Rectal smooth muscle tissue (tissue), 1 donor: Measurements from ENCODE around the gene MYO6.

Experiments
- H3K27ac ChIP-seq: one replicate; pipeline ENCODE4 v1.7.0; 2013; ENCODE audit warnings: low read depth, low read length, inconsistent platforms
- H3K27me3 ChIP-seq: one replicate; pipeline ENCODE4 v1.7.0; 2013; ENCODE audit warnings: low read length; ENCODE audit not compliant: control insufficient read depth, insufficient read depth
- H3K36me3 ChIP-seq: one replicate; pipeline ENCODE4 v1.7.0; 2013; ENCODE audit warnings: low read length; ENCODE audit not compliant: control insufficient read depth, insufficient read depth
- H3K4me1 ChIP-seq: one replicate; pipeline ENCODE4 v1.7.0; 2013; ENCODE audit warnings: low read length; ENCODE audit not compliant: control insufficient read depth, insufficient read depth
- H3K4me3 ChIP-seq: one replicate; pipeline ENCODE4 v1.7.0; 2013; ENCODE audit warnings: low read length
- H3K9ac ChIP-seq: one replicate; pipeline ENCODE4 v1.7.0; 2013; ENCODE audit warnings: low read length

Gene MYO6

GRCh38 chr6:75812560-75812959 lies 63.5 kb downstream of the MYO6 start:
- Histone ChIP-seq H3K9ac (no peak overlapping the region), H3K36me3 (no peaks in the 10 kb centered on the region), H3K27ac (no peak overlapping the region)

GRCh38 chr6:75813476-75814250 lies 64.6 kb downstream of the MYO6 start:
- no peak overlapping the region for H3K27ac ChIP-seq
- no peak overlapping the region for H3K9ac ChIP-seq
- H3K36me3 ChIP-seq, result no peaks in the 10 kb centered on the region
- H3K4me1 ChIP-seq, result no peaks in the 10 kb centered on the region
- no peaks in the 10 kb centered on the region for H3K27me3 ChIP-seq
- no peak overlapping the region for H3K4me3 ChIP-seq

More at GRCh38 chr6:75812560-75812959, 63.5 kb downstream of the MYO6 start:
- no peaks in the 10 kb centered on the region for H3K27me3 ChIP-seq
- no peaks in the 10 kb centered on the region for H3K4me1 ChIP-seq
- no peak overlapping the region for H3K4me3 ChIP-seq

- H3K4me3 ChIP-seq, result no peak overlapping the region
- no peaks in the 10 kb centered on the region for H3K4me1 ChIP-seq
- H3K27ac ChIP-seq, result no peak overlapping the region
- H3K9ac ChIP-seq, result no peak overlapping the region
- no peaks in the 10 kb centered on the region for H3K36me3 ChIP-seq
- H3K27me3 ChIP-seq, result no peaks in the 10 kb centered on the region
Measured at GRCh38 chr6:75815756-75816155, 66.7 kb downstream of the MYO6 start.

- H3K9ac ChIP-seq, result no peak overlapping the region
- no peak overlapping the region for H3K4me3 ChIP-seq
- H3K36me3 ChIP-seq, result no peaks in the 10 kb centered on the region
- H3K27me3 ChIP-seq, result no peaks in the 10 kb centered on the region
- H3K27ac ChIP-seq, result no peak overlapping the region
- H3K4me1 ChIP-seq, result no peaks in the 10 kb centered on the region
Measured at GRCh38 chr6:75818098-75818855, 69.2 kb downstream of the MYO6 start.

GRCh38 chr6:75819776-75820487 lies 70.9 kb downstream of the MYO6 start:
- Histone ChIP-seq H3K4me1 (no peaks in the 10 kb centered on the region), H3K4me3 (no peak overlapping the region), H3K36me3 (no peaks in the 10 kb centered on the region), H3K9ac (no peak overlapping the region), H3K27me3 (no peaks in the 10 kb centered on the region), H3K27ac (no peak overlapping the region)

- no peak overlapping the region for H3K4me3 ChIP-seq
- H3K27ac ChIP-seq, result no peak overlapping the region
- no peak overlapping the region for H3K9ac ChIP-seq
- no peaks in the 10 kb centered on the region for H3K4me1 ChIP-seq
- H3K36me3 ChIP-seq, result no peaks in the 10 kb centered on the region
- H3K27me3 ChIP-seq, result no peaks in the 10 kb centered on the region
Measured at GRCh38 chr6:75824160-75824559, 75.1 kb downstream of the MYO6 start.

GRCh38 chr6:75827163-75827562 lies 78.1 kb downstream of the MYO6 start:
- no peaks in the 10 kb centered on the region for H3K27me3 ChIP-seq
- H3K4me1 ChIP-seq, result no peaks in the 10 kb centered on the region
- H3K4me3 ChIP-seq, result no peak overlapping the region
- no peak overlapping the region for H3K27ac ChIP-seq
- H3K9ac ChIP-seq, result no peak overlapping the region
- no peaks in the 10 kb centered on the region for H3K36me3 ChIP-seq

GRCh38 chr6:75830959-75831885 lies 82.2 kb downstream of the MYO6 start:
- Histone ChIP-seq H3K4me1 (no peaks in the 10 kb centered on the region), H3K4me3 (no peak overlapping the region)

GRCh38 chr6:75834447-75834846 lies 85.4 kb downstream of the MYO6 start:
- peaks cover 5% of the 10 kb centered on the region for H3K36me3 ChIP-seq
- no peaks in the 10 kb centered on the region for H3K4me1 ChIP-seq
- no peak overlapping the region for H3K9ac ChIP-seq
- no peak overlapping the region for H3K27ac ChIP-seq
- no peak overlapping the region for H3K4me3 ChIP-seq
- H3K27me3 ChIP-seq, result no peaks in the 10 kb centered on the region

More at GRCh38 chr6:75830959-75831885, 82.2 kb downstream of the MYO6 start:
- Histone ChIP-seq H3K36me3 (peaks cover 5% of the 10 kb centered on the region), H3K27ac (no peak overlapping the region), H3K27me3 (no peaks in the 10 kb centered on the region), H3K9ac (no peak overlapping the region)

GRCh38 chr6:75842191-75842590 lies 93.2 kb downstream of the MYO6 start:
- no peaks in the 10 kb centered on the region for H3K36me3 ChIP-seq
- H3K27me3 ChIP-seq, result no peaks in the 10 kb centered on the region
- H3K27ac ChIP-seq, result no peak overlapping the region
- no peaks in the 10 kb centered on the region for H3K4me1 ChIP-seq
- H3K4me3 ChIP-seq, result no peak overlapping the region
- no peak overlapping the region for H3K9ac ChIP-seq

GRCh38 chr6:75842732-75843131 lies 93.7 kb downstream of the MYO6 start:
- Histone ChIP-seq H3K9ac (no peak overlapping the region), H3K27ac (no peak overlapping the region), H3K4me1 (no peaks in the 10 kb centered on the region), H3K4me3 (no peak overlapping the region), H3K36me3 (no peaks in the 10 kb centered on the region), H3K27me3 (no peaks in the 10 kb centered on the region)
